Measurements from ENCODE around the gene TAF4B.

DNA sequence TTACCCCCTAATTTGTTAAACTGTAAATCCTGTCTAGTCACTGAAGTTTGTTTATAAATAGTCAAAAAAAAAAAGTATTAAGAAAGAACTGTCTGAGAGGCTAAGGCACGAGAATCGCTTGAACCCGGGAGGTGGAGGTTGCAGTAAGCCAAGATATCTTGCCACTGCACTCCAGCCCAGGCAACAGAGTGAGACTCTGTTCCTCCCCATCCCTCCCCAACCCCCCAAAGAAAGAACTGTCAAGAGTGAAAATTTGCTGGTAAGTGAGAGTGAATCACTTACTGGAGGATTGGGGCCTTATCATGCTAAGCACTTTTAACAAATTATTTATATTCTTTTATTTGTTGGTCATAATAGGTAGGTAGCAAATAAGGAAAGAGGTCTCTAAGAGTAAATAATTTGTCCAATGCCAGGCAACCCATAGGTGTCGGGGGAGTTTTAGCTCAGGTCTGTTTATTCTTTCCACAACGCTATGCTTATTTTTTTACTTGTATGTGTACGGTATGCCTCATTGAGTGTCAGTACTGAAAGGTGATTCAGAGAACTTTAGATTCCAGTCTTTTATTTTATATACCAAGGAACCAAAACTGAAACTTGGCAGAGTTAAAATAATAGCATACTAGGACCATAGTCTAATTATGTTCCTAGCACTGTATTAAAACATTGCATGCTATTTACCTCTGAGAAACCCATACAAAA lies 2.5 kb downstream of the TAF4B start:
- TF ChIP-seq, protein P1, sequence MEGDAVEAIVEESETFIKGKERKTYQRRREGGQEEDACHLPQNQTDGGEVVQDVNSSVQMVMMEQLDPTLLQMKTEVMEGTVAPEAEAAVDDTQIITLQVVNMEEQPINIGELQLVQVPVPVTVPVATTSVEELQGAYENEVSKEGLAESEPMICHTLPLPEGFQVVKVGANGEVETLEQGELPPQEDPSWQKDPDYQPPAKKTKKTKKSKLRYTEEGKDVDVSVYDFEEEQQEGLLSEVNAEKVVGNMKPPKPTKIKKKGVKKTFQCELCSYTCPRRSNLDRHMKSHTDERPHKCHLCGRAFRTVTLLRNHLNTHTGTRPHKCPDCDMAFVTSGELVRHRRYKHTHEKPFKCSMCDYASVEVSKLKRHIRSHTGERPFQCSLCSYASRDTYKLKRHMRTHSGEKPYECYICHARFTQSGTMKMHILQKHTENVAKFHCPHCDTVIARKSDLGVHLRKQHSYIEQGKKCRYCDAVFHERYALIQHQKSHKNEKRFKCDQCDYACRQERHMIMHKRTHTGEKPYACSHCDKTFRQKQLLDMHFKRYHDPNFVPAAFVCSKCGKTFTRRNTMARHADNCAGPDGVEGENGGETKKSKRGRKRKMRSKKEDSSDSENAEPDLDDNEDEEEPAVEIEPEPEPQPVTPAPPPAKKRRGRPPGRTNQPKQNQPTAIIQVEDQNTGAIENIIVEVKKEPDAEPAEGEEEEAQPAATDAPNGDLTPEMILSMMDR (IDR thresholded peaks at IDR 0.05), result no peak
- no peak for TF ChIP-seq POLR2A (IDR thresholded peaks at IDR 0.05)
